Retinal pigment epithelial cell (primary cell): ENCODE measurements around the gene AK9.

ENCODE experiments used
- DNase-seq: peaks from one replicate; pipeline ENCODE4 v3.0.0-alpha.2; 2010; ENCODE audit warnings: low read depth
- H3K4me3 ChIP-seq: 2 replicates; pipeline ENCODE4 v1.5.1; 2011; ENCODE audit warnings: mild to moderate bottlenecking, low read length, control low read depth, moderate library complexity
- CTCF ChIP-seq: conservative IDR thresholded peaks from 2 replicates; pipeline ENCODE4 v1.5.1; 2011; ENCODE audit warnings: low read depth, low read length, control low read depth, inconsistent platforms

The AK9 gene

DNA sequence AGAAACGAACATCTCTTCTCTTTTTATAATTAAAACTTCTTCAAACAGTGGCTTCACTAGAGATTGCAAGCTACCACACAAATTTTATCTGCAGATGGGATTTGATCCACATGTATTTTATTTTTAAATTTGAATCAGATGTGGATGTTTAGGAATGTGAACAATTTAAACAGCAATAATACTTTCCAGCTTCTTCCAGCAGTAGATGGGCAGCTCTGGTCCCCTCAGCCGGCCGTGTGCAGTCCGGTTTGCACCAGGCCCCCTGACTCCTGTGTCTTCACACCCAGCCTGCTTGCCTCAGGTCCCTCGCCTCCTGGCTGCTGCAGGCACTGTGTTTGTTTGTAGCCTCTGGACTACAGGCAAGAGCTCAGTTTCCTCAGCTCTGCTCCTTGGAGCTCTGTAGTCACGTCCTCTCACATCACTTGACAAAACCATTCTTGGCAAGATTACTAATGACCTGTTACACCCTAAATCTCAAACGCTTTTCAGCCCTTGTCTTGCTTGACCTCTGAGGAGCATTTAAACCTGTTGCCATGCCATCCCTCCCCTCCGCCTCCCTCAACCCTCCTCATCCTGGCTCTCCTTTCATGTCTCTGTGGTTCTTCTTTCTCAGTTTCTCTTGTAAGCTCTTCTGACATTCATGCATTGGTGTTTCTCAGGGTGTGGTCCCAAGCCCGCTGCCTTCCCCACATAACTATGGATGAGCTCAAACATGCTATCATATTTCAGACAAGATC is 194.8 kb downstream of the AK9 start:
- H3K4me3 ChIP-seq: no peak overlapping the region
- no peak for DNase-seq
- TF ChIP-seq CTCF: no peak

- no peak for DNase-seq
- no peak overlapping the region for H3K4me3 ChIP-seq
- TF ChIP-seq CTCF: no peak
Measured at GRCh38 chr6:109493865-109494264, 197.1 kb downstream of the AK9 start.

- no peak for TF ChIP-seq CTCF
- no peak overlapping the region for H3K4me3 ChIP-seq
- DNase-seq: no peak
Measured at GRCh38 chr6:109491207-109491938, 199.6 kb downstream of the AK9 start.

DNA sequence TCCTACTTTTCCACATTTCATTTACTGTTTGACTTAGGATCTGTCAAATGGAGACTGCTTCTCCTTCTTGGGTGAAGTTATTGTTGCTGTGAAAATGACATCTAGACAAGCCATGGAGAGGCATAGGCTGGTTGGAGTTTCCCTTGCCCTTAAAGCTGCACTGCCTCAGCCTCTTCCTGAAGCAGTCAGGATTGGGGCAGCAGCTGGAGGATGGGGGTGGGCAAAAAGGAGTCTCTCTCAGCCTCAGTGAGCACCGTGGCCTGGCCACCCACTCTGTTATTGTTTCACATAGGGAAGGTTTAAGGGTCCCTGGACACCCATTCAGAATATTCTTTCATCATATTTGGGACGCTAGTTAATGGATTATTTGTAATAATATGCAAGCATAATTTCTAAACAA is 200.3 kb downstream of the AK9 start:
- DNase-seq: no peak
- no peak overlapping the region for H3K4me3 ChIP-seq
- TF ChIP-seq CTCF: no peak

DNA sequence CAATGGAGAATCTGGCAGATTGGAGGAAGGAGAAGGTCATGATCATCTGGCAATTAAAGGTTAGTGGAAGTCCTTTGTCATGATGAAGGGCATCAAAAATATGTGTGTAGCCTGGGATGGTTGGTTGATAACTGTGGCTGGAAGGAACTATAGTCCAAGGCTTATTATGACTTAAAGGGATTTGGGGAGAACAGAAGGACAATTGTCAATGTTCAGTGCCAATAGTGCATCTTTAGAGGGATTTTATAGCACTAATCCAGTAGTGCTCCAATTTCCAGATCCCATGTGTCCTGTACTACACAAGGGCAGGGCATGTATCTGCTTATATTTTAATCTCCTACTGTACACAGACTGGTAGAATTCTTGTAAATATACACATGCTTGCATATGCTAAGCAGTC is 203.0 kb downstream of the AK9 start:
- no peak overlapping the region for H3K4me3 ChIP-seq
- DNase-seq: no peak
- no peak for TF ChIP-seq CTCF

DNA sequence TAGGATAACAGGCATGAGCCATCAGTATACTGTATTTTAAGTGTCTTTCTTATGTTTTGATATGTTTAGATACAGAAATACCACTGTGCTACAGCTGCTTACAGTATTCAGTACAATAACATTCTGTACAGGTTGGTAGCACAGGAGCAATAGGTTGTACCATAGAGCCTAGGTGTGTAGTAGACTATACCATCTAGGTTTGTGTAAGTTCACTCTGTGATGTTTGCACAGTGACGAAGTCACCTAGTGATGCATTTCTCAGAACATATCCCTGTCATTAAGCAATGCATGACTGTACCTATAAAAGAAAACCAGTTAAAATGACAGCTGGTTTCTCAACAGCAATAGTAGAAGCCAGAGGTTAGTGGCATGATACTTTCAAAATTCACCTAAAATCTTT is 204.9 kb downstream of the AK9 start:
- DNase-seq: no peak
- TF ChIP-seq CTCF: no peak
- H3K4me3 ChIP-seq: no peak overlapping the region
